ENCODE measurements around the gene ADRM1. TPM values are rescaled to one million over a fixed set of nuclear protein-coding genes. Genes with fewer than 3 reads are reported as not detected.

The ADRM1 gene
- total RNA-seq, 4 donors from 2014 or later: 89.9 to 140 (median 117) TPM

DNA sequence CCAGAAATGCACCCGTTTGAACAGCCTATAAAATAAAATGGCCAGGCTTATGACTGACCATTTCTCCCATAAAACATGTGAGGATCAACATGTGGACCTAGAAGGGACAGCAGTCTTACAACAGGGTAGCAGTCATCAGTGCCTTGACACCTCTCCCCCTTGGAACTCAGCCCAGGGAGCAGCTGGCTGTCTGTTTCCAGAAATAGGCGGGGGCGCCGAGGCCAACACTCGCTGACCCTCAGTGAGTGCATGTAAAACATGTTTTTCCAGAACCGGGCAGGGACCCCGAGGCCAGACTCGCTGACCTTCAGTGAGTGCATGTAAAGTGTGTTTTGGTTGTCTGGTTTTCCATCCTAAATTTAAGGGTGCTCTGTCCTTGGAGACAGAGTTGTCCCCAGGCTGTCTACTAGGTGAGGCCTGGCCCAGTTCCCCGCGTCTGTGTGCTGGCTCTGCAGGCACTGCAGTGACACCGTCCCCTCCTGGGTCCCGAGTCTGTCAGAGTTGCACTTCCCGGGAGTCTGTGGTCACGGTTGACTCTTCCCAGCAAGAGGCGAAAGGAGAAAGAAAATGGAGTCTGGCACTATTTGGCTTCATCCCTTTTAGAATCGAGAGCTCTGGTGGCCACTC lies 19.8 kb upstream of the ADRM1 start:
- peaks cover 62 to 66% of the 10 kb centered on the region in 2 donors for H3K36me3 ChIP-seq

DNA sequence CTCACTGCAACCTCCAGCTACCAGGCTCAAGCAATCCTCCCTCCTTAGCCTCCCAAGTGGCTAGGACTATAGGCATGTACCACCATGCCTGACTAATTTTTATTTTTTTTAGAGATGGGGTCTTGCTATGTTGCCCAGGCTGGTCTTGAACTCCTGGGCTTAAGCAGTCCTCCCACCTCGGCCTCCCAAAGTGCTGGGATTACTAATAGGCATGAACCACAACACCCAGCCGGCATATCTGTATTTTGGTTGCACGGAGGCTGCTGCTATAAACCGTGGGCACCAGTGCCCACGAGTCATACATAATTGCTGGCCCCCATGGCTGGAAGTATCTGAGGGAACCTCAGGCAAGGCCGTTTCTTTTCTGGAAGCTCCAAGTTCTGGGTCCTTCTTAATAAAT lies 18.3 kb upstream of the ADRM1 start:
- intact Hi-C loops (cut with DNase I): no loop called here
- 85 to 94% methylated on average over 6 of the region's 6 CpGs for WGBS, 2 donors
- H3K4me1 ChIP-seq: peaks cover 0 to 6% of the 10 kb centered on the region in 2 donors
- no peaks in the 10 kb centered on the region for H3K27me3 ChIP-seq
- TF ChIP-seq, protein P1, sequence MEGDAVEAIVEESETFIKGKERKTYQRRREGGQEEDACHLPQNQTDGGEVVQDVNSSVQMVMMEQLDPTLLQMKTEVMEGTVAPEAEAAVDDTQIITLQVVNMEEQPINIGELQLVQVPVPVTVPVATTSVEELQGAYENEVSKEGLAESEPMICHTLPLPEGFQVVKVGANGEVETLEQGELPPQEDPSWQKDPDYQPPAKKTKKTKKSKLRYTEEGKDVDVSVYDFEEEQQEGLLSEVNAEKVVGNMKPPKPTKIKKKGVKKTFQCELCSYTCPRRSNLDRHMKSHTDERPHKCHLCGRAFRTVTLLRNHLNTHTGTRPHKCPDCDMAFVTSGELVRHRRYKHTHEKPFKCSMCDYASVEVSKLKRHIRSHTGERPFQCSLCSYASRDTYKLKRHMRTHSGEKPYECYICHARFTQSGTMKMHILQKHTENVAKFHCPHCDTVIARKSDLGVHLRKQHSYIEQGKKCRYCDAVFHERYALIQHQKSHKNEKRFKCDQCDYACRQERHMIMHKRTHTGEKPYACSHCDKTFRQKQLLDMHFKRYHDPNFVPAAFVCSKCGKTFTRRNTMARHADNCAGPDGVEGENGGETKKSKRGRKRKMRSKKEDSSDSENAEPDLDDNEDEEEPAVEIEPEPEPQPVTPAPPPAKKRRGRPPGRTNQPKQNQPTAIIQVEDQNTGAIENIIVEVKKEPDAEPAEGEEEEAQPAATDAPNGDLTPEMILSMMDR (IDR thresholded peaks at IDR 0.05): no peak
- no peak for TF ChIP-seq POLR2A (IDR thresholded peaks at IDR 0.05)
- DNase-seq: no peak
- no peak overlapping the region for H3K27ac ChIP-seq
- no peak overlapping the region for H3K4me3 ChIP-seq (replicated peaks in 1 of 3)
- no peaks in the 10 kb centered on the region for H3K9me3 ChIP-seq
- peaks cover 58 to 69% of the 10 kb centered on the region in 2 donors for H3K36me3 ChIP-seq

More for the DNA sequence above, 19.8 kb upstream of the ADRM1 start:
- Histone ChIP-seq H3K9me3 (no peaks in the 10 kb centered on the region), H3K27me3 (no peaks in the 10 kb centered on the region), H3K27ac (no peak overlapping the region), H3K4me3 (replicated peaks in 1 of 3) (no peak overlapping the region), H3K4me1 (peaks cover 0 to 6% of the 10 kb centered on the region in 2 donors)
- no peak for DNase-seq
- 72 to 93% methylated on average over 13 to 15 of the region's 16 CpGs for WGBS, 2 donors
- TF ChIP-seq POLR2A (IDR thresholded peaks at IDR 0.05): no peak
- TF ChIP-seq, protein P1 (IDR thresholded peaks at IDR 0.05): no peak
- intact Hi-C loops (cut with DNase I): no loop called here

DNA sequence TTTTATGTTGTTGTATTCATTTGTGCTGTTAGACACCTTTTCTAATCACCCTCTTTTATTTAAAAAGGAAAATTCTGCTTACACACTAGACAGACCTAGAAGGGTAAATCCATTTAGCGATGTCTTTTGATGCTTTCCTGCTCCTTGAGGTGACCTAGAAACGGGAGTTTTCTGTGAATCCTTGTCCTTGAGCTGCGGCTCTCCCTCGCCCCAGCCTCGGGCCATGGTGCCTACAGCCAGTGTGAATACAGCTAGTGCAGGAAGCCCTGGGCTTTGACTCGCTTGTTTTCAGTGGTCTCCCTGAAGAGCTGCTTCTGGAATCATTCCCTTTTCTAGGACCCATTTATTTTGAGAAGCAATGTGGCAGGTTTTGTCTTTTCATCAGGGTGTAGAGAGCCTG lies 17.6 kb upstream of the ADRM1 start:
- intact Hi-C loops (cut with DNase I): no loop called here
- Histone ChIP-seq H3K4me1 (peaks cover 0 to 6% of the 10 kb centered on the region in 2 donors), H3K9me3 (no peaks in the 10 kb centered on the region), H3K27ac (no peak overlapping the region), H3K4me3 (replicated peaks in 1 of 3) (no peak overlapping the region), H3K27me3 (no peaks in the 10 kb centered on the region), H3K36me3 (peaks cover 51 to 66% of the 10 kb centered on the region in 2 donors)
- TF ChIP-seq, protein P1 (IDR thresholded peaks at IDR 0.05): no peak
- no peak for TF ChIP-seq POLR2A (IDR thresholded peaks at IDR 0.05)
- WGBS, 2 donors: 91% methylated on average over 6 of the region's 6 CpGs
- no peak for DNase-seq

DNA sequence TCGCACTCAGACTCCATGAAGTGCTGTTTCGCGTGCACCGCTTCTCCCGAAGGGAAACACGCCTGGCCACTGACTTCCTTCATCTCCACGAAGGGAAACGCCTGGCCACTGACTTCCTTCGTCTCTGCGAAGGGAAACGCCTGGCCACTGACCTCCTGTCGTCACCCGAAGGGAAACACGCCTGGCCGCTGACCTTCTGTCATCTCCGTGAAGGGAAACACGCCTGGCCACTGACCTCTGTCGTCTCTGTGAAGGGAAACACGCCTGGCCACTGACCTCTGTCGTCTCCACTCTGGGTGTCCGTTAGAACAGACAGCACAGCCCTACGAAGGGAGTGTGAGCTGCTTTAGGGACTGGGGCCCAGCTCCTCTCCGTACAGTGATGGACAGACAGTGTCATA lies 17.1 kb upstream of the ADRM1 start:
- H3K4me3 ChIP-seq (replicated peaks in 1 of 3): no peak overlapping the region
- peak; percentile 40 for DNase-seq
- H3K27ac ChIP-seq: peak overlapping the region in 1 of 3 donors; percentile 1
- WGBS, 2 donors: 69 to 78% methylated on average over 21 to 23 of the region's 23 CpGs
- peaks cover 0 to 6% of the 10 kb centered on the region in 2 donors for H3K4me1 ChIP-seq
- TF ChIP-seq, protein P1 (IDR thresholded peaks at IDR 0.05): no peak
- TF ChIP-seq POLR2A (IDR thresholded peaks at IDR 0.05): no peak
- H3K9me3 ChIP-seq: no peaks in the 10 kb centered on the region
- H3K27me3 ChIP-seq: no peaks in the 10 kb centered on the region
- H3K36me3 ChIP-seq: peaks cover 46 to 60% of the 10 kb centered on the region in 2 donors
- intact Hi-C loops (cut with DNase I): no loop called here

DNA sequence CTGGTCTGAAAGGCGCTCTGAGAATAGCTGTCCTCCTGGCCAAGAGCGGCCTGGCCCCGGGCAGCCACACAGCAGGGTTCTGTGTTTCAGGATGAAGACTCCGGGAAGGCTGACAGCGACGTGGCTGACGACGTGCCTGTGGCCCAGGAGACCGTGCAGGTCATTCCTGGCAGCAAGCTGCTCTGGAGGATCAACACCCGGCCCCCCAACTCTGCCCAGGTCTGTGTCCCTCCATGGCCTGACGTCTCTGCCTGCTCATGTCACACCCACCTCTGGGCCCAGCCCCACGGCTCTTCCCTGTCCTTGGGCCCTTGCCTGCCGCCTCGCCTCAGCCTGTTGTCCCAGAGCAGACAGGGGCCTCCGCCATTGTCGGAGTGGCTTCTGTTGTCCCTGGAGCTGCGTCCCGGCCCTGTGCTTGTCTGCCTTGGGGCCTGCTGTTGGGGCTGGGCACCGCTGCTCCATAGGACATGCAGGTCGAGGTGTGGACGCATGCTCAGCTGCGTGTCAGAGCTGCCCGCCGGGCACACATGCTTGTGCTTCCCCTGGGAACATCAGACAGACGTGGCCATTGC lies 16.2 kb upstream of the ADRM1 start:
- 80 to 90% methylated on average over 16 to 22 of the region's 25 CpGs for WGBS, 2 donors
- no peak for DNase-seq
- Histone ChIP-seq H3K4me3 (replicated peaks in 1 of 3) (no peak overlapping the region), H3K9me3 (no peaks in the 10 kb centered on the region), H3K27me3 (no peaks in the 10 kb centered on the region), H3K36me3 (peaks cover 42 to 58% of the 10 kb centered on the region in 2 donors), H3K27ac (peak overlapping the region in 2 of 3 donors; percentile 1), H3K4me1 (peaks cover 0 to 6% of the 10 kb centered on the region in 2 donors)
- TF ChIP-seq, protein P1 (IDR thresholded peaks at IDR 0.05): no peak
- no peak for TF ChIP-seq POLR2A (IDR thresholded peaks at IDR 0.05)
- intact Hi-C loops (cut with DNase I): no loop called here
